GM19463 (cell line): ENCODE measurements around the gene PTH1R.

ENCODE experiments used
- ATAC-seq: cut with Tn5 transposase; IDR thresholded peaks from one replicate; pipeline ENCODE4 v1.9.1; 2021; ENCODE audit warnings: mild to moderate bottlenecking, moderate library complexity; ENCODE audit not compliant: unreplicated experiment

PTH1R gene

DNA sequence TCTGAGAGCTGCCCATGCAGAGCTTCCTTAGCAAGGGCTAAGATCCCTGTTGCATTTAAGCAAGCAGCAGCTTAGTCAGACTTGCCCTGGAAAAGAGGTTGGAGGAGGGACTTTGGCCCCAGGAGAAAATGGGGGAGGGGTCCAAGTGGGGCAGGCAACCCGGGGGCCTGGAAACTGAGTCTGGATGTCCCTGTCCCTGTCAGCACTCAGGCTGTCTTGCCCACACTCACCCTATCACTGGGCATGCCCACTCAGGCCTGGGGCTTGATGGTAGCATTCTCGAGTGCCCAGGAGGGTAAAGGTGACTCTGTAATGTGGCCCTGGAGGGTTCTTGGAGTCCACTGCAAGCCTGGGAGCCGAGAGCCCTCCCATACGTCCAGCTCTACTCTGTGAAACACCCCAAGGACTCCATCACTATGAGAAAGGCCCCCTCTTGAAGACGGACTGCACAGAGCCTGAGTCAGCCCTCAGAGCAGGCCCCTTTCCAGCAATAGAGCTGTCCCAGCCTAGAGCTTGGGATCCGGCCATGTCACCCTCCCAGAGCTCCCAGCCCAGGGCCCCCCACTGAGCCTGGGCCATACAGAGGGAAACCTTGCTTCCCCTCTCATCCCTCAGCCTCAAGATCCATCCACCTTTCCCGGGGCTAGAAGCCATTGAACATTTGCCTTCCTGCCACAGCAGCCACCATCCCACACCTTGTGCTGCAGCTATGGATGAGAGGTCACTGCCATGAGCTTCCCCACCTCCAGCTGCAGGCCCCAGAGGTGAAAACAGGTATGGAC lies 27.6 kb upstream of the PTH1R start:
- no peak for ATAC-seq

GRCh38 chr3:46850468-46850779 lies 27.1 kb upstream of the PTH1R start:
- ATAC-seq = no peak

DNA sequence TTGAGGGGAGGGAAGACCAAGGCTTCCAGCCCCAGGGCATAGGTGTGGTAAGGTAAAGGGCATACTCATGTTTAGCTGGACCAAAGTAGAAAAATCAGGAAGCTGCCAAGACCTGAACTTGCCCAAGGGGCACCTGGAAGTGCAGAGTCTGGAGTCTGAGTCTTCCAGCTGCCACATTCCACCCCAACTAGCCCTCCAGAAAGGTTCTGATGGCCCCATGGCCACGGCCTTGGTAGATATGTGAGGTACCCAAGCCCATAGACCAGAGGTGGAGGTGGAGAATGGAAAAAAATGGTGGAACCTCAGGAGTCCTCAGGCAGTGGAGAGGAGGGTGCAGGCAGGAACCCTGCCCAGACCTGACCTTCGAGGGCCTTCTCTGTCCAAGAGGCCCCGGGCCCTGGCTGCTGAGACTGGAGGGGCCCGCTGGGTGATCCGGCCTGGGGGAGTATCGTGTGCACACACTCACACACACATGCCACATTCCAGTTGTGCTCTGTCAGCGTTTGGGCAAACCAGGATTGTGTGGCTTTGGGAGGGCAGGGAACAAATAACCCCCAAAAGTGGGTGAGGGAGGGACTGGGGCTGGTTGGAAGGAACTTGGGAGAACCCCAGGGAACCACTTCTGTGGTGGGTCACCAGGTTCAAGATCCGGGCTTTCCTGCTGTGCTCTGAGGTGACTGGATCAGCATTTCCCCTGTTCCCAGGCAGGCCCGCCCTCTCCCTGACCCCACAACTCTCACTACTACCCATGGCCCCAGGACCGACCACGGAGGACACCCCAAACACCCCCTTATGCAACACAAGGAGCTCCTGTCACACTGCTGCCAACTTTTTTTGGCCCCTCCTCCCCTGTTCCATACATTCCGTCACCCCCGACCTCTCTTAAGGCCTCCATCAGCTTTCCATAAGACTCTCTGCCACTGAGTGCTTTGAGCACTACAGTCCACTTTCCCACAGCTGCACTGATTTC lies 25.9 kb upstream of the PTH1R start:
- no peak for ATAC-seq

DNA sequence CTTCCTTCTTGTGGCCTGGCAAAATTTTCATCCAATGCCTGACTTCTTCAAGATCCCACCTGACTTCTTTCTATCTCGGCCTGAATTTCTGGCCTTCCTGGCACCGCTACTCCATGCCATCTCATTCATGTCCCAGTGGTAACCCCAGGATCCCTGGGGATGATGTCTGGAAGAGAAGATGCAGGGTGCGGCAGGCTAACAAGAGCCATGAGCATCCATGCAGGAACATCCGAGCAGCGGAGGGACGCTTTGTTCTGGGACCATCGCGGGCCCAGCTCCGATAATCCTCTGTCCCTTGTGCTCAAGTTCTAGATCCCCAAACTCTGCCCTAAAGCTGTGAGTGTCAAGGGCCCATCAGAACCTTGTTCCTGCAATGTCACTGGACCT lies 25.2 kb upstream of the PTH1R start:
- no peak for ATAC-seq

DNA sequence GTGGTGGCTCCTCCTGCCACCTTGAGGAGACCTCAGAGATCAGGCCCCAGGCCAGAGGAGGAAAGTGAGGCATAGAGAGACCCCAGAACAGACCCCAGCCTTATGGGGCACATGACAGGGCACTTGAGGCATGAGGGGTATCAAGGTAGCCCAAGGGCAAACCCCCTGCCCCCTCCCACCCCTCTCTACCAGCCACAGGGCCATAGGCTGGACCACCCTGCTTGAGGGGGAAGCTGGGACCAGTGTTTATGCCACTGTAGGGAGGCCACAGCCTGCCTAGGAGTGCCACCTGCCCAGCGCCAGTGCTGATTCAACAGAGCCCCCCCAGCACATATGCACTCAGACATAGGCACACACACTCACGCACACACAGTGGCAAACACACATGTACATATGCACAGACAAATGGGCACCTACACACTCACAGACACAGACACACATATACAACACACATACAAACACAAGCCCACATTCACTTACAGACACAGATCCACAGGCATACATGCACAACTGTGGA lies 24.6 kb upstream of the PTH1R start:
- ATAC-seq = no peak

DNA sequence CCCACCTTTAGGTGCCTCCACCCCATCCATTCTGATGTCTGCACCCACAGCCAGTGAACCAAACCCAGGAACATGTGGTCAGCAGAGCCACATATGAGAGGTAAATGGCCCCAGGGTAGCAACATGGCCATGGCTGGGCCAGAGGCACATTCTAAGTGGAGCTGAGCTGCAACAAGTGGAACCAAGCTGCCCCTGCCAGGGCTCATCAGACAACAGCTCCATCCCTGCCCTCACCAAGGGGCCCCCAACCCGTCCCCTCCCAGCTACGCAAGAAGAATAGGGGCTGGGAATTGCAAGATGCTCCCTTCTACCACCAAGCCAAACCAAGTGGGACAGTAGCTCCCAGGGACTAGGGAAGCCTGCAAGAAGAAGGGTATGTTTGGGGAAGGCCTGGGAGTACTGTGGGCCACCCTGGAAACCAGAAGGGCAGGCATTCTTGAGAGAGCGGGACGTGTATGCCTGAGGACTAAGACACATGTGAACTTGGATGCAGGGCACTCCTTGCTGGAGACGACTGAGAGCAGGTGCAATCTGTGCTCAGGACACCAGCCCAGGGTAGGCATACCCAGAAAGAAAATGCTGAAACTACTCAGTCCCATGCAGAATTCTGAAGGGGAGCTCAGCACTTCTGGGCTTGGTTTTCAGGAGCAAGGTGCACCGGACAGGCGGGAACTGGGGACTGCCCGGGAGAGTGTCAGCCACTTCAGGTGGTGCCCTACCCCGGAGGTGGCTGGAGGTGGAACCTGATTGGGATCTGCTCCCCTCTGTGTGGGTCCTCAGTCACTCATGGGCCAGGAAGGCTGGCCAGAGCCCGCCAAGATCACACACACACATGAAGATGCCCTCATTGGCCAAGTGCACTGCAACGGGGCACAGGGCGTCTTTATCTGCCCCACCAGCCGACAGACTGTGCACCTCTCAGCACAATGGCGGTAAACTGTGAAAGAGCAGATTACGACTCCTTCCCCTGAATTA lies 23.8 kb upstream of the PTH1R start:
- ATAC-seq = no peak

DNA sequence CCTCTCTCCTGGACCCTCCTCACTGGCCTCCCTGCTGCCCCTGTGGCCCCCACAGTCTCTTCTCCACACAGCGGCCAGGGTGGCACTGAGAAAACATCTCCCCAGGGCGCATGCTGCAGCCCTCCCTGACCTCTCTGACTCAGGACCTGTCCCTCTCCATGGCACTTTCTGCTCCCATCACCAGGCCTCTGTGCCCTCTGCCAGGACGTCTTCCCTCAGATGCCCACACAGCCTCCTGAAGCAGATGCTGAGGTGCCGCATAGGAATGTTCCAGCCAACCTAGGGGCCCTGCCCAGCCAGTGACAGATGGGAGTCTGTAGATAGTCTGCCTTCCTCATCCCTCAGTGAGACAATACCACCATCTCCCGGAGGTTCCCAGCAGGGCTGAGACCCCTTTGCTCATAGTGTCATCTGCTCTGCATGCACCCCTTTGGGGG lies 22.9 kb upstream of the PTH1R start:
- ATAC-seq = no peak

GRCh38 chr3:46856576-46857471 lies 20.7 kb upstream of the PTH1R start:
- no peak for ATAC-seq

- ATAC-seq = no peak
These were observed 19.8 kb upstream of the PTH1R start for GRCh38 chr3:46857485-46858341.

DNA sequence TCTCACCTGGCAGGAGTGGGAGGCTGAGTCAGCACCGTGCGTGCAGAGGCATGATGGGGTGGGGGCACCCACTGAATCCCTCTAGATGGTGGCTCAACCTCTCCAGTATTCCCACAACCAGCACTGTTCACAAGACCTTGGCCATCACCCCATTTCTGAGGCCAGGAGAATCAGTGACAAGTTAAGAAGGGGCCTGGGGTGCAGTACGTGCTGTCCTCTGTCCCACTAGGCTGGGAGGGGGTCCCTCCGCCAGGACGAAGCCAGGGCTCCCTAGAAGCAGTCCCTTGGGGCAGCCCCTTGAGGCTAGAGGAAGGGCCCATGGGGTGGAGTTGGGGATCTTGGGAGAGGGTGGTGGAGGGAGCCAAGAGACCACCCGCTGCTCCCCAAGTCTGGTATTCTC lies 19.1 kb upstream of the PTH1R start:
- no peak for ATAC-seq

DNA sequence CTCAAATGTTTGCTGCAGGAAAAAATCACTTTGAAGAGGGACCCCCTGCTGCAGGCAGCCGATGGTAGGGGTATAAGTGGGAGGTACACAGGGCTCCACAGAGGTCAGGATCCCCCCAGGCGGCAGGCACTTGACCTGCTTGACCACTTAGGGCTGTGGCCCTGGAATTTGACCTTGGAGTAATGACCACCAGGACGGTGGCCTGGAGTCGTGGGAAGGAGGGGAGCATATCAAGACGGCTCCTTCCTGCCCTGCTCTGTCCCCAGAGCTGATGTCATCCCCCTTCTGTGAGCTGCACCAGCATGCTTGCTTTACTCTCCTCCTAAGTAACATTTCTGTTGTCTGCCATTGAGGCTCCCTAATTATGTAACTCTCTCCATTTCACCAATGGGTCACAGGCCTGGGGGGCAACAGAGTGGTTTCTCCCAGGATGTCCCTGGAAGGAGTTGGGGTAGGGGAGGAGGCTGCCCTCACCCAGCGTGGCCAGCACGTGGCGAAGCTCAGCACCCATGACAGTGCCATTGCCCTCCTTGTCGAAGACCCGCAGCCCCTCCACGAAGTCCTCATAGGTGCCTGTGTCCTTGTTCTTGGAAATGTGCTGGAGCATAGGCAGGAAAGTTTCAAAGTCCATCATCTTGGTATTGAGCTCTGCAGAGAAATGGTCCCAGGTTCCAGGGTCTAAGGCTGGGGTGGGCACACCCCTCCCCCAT lies 18.4 kb upstream of the PTH1R start:
- no peak for ATAC-seq

GRCh38 chr3:46860017-46860809 lies 17.3 kb upstream of the PTH1R start:
- no peak for ATAC-seq

DNA sequence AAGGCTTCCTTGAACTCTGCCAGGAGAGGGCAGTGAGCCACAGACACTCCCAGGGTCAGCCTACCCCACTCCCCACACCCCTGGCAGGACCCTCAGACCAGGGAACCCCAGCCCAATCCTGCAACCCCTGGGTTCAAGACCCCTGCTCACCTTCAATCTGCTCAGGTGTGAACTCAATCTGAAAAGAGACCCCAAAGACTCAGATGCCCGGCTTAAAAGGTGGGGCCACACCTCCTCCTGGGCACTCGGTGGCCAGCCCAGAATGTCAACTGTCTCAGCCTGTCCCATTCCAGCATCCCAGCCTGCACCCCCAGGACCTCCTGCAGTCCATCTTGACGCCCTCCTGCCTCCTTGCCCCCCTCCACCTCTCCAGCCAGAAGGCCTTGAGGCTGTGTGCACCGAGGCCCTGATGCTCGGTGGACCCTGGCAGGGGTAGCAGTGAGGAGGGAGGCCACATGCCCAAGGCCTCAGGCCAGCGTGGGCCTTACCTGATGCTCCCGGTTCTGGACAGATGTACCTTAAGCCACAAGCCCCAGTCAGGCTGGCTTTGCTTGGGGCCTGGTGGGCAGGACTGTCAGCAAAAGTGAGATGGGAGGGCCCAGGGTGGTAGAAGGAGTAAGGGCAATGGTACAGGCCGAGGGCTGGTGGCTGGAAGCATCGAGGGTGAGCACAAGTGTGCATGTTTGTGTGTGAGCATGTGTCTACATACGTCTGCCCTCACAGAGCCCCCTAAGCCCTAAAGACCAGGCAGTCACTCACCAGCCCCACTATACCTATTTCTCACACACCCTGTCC lies 16.5 kb upstream of the PTH1R start:
- no peak for ATAC-seq

DNA sequence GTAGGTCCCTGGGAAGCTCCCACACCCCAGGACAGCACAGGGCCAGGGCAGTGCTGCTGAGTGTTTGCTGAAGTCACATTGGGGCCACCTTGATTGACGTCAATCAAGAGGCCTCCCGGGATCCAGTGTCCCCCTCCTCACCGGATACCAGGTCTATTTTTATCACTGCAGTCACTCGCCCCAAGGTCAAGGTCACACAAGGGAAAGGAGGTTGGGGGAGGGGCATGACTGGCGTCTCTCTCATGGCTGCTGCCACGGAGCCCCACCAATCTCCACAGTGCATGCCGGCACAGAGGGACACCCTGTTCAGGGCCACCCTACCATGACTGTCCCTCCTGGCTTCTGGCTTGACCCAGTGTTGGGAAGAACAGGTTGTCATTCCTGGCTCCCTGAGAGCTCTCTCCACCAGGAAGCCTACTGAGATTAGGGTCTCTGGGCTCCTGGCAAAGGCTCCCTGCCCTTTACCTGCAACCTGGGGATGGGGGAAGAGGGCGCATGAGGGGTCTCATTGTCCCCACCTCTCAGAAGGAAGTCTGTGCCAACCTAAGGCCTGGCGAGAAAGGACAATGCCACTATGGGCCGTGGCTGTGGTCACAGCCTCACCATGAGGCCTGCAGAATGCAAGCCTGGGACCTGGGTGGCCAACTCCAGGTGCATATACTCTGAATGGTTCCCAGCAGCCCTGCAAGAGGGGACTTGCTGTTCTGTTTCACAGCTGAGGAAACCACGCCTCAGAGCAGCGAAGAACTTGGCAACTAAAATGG lies 15.7 kb upstream of the PTH1R start:
- ATAC-seq = no peak

- ATAC-seq = no peak
These were observed 15.0 kb upstream of the PTH1R start for GRCh38 chr3:46862369-46863025.
